GM18508 (cell line): ENCODE results near the gene MIGA2.
"Not testable (repeated sequence)": the region's sequence is repeated elsewhere in the genome, so short reads cannot be mapped to it uniquely, and the experiment has no call there.

Experiments
- ATAC-seq: cut with Tn5 transposase; IDR thresholded peaks from one replicate; pipeline ENCODE4 v1.9.1; 2021; ENCODE audit warnings: moderate number of reproducible peaks; ENCODE audit not compliant: insufficient read depth, unreplicated experiment

The MIGA2 gene

DNA sequence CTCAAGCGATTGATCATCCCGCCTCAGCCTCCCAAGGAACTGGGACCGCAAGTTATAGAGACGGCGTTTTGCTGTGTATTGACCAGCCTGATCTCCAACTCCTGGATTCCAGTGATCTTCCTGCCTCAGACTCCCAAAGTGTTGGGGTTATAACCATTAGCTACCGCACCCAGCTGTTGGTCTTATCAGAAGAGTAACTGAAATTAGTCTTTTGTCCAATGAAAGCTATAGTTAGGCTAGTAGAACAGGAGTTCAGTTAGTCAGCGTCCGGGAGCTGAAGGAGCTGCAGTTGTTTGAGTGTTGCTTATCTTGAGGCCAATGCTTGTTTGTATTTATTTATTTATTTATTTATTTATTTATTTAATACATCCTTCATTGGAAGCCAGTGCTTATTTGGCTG, 3.2 kb upstream of the MIGA2 start:
- ATAC-seq = no peak

DNA sequence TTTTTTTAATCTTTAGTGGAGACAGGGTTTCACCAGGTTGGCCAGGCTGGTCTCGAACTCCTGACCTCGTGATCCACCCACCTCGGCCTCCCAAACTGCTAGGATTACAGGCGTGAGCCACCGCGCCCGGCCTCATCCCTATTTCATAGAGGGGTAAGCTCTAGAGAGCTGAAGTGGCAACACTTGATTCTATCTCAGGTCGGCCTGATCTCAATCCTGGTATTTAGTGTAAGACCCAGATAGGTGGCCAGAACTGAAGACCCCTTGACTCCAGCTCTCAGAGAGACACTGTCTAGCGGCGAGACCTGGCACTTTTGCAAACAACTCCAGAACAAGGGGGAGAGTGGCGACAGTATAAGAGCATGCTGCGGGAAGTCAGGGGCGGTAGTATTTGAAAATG, 588 bp upstream of the MIGA2 start:
- not testable (repeated sequence) for ATAC-seq

DNA sequence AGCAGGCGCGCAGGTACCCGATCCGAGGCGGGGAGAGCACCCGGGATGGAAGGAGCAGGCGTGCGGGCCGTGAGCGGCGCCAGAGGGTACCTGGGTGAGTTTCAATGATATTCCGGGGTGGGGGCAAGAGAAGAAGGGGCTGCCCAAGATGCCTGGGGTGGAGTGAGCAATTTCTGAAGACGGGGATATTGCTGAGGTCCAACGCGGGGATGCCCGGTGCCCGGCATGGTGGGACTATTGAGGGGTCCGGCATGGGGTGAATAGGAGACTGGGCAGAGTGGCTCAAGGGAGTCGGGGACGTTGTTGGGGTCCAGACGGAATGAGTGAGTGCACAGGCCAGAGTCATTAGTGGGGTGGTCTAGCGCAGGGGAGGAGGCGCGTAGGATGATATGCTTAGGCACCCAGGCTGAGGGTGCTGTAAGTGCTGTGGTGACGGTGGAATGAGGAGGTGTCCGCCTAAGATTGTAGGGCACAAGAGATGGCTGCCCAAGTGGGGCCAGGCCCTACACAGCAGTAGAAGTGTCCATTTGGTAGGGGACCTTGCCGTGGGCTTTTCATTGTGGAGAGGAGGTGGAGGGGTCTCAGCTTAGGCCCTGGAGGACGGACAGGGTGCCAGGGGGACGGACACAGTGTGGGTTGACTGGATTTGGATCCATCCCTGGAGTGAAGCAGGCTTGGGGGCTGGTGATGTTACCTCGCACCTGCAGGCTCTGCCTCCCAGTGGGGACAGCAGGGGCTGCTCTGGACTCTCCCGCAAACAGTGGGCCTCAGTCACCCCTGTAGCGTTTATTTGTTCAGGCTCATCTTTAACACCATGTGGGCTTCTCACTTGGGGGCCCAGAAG, 719 bp downstream of the MIGA2 start:
- no peak for ATAC-seq

DNA sequence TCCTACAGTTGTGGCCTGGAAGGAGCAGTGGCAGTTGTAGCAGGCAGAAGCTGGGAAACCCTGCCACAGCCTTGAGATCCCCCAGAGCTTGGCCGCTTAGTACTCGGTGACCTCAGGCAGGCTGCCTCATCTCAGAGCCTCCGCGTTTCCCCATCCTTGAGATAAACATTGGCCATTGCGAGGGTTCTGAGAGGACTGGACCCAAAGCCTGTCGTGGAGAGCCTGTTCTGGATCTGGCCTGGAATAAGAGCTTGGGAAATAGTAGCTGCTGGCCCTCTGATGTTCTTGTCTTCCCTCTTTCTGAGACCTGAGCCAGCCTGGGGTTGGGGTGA, 1.3 kb downstream of the MIGA2 start:
- no peak for ATAC-seq

DNA sequence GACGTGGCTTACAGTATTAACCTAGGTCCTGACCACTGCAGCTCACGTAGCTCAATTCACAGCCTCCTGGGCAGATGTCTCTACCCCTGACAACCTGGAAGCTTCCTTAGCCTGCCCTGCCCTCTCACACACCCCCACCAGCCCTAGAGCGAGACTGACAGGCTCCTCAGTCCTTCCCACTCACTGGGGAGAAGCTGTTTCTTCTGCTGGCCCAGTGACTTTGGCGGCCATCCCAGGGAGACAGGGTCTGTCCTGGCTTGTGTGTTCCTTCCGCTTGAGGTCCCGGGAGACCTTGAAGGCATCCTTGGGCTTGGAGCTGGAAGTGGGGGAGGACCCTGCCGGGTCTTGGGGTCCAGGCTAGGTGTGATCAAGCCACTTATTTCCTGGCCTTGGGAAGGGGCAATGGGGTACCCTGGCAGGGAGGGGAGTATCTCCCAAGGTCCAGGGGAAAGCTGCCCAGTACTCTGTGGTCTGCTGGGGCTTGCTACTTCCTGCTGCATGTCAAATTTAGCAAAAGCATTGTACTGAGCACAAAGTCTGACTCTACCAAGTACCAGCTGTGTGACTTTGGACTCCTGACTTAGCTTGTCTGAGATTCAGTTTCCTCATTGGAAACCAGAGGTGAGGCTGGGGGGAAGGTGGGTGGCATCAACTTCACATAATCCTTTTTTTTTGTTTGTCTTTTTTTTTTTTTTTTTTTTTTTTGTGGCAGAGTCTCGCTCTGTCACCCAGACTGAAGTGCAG, 1.9 kb downstream of the MIGA2 start:
- no peak for ATAC-seq

DNA sequence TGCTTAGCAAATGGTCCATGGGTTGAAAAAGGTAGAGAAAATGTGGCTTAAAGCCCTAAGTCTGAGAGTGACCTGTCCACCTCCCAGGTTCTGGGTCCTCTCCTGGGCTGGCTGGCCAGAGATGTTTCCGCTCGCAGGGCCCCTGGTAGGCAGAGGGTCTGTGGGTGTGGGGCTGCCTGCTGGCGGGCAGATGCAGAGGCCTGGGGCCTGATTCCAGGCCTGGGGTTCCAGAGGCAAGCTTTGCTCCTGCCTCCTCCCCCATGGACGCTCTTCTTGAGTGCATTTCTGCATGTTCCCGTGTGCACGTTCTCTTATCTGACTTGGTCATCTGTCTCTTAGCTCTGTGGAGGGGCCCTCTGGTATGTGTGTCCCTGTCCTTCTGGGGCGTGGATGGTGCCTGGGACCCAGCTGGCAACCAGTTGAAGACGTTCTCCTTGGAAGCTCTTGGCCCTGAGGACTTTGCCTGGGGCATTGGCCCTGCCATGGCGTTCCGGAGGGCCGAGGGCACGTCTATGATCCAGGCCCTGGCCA, 3.8 kb downstream of the MIGA2 start:
- ATAC-seq = no peak

DNA sequence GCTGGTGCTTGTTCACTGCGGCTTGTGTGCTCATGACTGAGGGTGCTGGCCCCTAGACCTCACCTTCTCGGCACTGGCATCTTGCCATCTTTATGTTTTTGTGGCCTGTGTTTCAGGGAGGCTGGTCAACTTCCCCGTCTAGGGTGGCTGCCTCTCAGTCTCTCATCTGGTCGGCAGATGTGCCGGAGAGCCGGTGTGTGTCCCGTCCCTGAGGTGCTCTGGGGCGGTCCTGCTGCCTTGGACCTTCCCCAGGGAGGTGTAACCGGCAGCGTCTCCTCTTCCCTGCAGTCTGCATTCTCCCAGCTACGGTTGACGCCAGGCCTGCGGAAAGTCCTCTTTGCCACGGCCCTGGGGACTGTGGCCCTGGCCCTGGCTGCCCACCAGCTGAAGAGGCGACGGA, 5.6 kb downstream of the MIGA2 start:
- no peak for ATAC-seq

DNA sequence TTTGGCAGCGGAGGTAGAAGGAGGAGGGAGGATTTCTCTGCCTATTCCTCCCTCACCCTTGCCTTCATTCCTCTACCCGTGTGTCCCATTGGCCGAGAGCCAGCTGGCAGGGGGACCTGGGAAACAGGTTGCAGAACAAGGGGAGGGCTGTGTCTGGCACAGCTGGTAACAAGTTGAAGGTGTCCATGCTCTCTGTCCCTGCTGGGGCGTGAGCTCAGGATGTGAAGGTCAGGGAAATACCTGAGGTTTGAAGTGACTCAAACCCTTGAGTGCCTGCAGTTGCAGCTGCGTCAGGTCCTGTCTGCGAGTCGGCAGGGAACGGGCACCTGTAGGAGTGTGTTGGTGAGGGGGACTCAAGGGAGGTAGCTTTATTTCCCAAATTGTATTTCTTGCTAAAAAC, 16.2 kb downstream of the MIGA2 start:
- no peak for ATAC-seq

DNA sequence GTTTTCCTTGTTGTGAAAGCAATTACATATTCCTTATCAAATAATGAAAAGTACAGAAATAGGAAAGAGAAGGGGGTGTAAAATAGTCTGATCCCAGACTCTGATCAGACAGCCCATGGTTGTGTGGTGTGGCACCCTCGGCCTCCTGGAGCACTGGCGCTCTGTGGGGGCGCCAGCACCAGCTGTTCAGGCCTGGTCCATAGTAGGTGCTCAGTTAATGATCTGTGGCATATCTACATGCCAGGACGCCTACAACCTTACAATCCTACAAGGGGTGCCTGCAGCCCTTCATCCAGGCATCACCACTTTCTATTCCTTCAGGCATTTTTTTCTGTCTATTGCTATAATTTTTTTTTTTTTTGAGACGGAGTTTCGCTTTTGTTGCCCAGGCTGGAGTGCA, 16.6 kb downstream of the MIGA2 start:
- ATAC-seq = no peak

DNA sequence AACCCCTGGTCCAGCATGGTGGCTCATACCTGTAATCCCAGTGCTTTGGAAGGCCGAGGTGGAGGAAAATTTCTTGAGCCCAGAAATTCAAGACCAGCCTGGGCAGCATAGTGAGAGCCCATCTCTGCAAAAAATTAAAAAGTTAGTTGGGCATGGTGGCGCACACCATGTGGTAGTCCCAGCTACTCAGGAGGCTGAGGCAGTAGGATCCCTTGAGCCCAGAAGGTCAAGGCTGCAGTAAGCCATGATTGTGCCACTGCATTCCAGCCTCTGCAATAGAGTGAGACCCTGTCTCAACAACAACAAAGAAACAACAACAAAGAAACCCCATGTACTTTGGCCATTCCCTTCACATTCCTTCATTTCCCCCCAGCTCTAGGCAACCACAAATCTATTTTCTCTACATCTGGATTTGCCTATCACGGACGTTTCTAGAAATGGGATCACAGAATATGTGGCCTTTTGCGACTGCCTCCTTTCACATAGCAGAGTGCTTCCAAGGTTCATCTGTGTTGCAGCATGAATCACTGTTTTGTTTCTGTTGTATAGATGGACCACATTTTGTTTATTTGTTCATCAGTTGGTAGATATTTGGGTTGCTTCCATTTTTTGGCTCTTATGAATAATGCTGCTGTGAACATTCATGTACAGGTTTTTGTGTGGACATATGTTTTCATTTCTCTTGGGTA, 17.9 kb downstream of the MIGA2 start:
- ATAC-seq = no peak

DNA sequence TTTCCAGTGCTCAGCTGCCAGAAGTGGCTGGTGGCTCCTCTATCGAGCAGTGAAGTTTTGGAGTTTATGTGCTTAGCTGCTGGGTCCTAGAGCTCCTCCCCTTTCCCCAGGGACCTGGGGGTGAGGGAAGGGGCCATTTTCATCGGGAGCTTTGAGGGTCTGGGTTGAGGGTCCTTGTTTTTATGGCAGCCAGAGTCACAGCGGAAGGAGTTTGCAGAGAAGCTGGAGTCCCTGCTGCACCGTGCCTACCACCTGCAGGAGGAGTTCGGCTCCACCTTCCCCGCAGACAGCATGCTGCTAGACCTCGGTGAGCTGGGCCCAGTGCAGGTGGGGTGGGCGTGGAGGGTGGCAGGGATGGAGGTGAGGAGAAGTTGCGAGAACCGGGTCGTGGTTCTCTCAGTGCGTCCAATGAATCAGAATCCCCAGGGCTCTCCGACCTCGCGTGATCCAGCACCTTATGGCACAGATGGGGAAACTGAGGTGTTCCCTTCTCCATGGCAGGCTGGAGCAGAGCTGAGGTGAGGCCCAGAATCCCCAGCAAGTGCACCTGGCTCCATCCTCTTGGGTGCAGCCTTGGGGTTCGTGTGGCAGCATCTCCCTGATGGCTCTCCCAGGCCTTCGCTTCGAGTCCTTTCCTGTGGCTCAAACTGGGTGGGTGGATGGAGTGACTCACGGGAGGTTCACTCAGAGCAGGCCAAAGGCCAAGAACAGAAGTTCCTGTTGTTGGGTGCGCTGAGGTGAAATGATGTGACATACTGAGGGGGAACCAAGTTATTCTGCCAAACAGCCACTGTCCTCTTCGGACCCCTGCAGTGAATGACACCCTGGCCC, 22.8 kb downstream of the MIGA2 start:
- ATAC-seq = no peak

DNA sequence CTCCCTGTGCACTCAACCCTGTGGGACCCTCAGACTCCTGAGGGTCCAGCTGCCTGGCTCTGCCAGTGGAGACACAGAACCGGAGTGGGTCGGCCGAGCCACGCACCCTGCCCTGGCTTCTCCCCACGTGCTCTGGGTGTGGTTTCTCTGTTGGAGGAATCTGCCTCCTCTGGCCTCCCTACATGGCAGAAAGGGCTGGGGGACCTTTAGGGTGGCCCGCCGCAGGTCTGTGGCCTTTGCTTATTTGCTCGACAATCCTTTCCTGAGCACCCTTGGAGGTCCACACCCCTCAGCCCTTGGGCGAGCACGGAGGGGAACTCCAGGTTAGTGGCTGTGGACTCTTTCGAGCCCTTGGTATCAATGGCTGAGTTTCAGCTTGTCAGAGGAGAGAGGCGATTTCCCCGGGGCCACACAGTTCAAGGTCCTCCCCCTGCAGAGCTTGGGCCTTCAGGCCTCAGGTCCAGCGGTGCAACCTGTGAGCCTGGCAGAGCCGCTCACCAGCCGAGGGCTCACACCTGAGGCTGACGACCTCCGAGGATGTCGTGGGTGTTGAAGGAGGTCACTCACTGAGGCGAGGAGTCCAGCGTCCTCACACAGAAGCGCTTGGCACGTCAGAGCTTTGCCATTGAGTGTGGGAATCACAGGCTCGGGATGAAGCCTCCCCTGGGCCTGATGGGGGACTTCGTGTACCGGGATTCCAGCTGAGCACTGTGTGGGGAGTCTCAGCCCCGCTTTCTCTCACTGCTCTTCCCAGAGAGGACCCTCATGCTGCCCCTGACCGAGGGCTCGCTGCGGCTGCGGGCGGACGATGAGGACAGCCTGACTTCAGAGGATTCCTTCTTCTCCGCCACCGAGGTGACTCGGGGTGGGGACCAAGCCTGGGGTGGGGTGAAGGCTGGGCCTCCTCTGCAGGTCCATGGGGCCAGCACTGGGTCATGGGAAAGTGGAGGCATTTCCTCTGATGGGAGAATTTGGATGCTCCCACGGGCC, 23.7 kb downstream of the MIGA2 start:
- ATAC-seq = no peak

DNA sequence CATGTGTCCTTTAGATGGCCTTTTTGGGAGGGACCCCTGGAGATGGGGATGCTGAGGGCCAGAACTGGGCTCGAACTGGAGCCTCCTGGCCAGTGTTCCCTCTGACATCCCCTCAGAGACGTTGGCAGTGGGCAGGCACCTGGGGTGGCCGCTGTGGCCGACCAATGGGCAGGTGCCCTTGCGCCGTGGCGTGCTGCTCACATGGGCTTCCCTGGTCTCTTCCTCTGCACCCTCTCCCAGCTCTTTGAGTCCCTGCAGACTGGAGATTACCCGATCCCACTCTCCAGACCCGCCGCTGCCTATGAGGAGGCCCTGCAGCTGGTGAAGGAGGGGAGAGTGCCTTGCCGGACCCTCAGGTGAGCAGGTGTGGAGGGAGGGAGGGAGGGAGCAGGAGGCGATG, 24.6 kb downstream of the MIGA2 start:
- no peak for ATAC-seq

DNA sequence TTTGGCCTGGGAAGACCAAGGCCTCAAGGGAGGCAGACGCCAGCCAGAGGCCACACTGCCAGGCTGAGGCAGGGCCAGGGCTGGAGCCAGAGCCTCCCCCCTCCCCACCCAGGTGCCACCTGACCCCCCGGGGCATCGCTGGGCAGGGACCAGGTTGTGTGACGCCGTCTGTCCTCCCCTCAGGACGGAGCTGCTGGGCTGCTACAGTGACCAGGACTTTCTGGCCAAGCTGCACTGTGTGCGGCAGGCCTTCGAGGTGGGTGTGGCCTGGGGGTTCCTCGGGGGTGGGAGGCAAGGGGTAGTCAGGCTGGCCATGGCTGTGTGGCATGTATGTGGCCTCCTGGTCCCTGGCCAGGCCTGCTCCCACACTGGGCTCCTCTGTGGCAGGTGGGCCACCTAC, 26.6 kb downstream of the MIGA2 start:
- no peak for ATAC-seq

DNA sequence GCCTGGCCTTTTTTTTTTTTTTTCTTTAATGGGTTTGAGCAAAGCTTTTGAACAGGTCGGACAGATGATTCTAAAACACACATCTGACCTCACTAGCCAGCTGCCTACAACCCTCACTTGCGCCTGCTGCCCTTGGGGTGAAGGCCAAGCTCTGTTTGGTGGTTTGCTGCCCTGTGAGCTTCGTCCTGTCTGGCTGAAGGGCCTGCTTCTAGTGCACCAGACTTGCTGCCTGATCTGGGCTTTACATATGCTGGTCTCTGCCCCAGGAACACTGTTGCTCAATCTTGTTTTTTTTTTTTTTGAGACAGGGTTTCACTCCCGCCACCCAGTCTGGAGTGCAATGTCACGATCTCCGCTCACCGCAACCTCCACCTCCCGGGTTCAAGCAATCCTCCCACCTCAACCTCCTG, 28.1 kb downstream of the MIGA2 start:
- no peak for ATAC-seq

DNA sequence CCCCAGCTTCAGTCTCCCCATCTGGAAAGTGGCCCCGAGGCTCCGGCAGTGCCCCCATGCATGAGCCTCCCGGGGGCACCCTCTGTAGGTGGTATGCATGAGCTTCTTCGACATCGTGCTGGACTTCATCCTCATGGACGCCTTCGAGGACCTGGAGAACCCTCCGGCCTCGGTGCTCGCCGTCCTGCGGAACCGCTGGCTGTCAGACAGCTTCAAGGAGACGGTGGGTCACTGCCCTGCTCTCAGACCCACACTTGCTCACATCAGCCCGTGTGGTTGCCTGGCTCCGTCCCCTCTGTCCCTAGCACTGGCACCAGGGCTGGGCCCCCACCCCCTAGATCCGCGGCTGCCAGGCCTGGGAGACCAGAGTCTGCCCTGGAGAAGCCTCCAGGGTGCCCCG, 31.7 kb downstream of the MIGA2 start:
- ATAC-seq = no peak

DNA sequence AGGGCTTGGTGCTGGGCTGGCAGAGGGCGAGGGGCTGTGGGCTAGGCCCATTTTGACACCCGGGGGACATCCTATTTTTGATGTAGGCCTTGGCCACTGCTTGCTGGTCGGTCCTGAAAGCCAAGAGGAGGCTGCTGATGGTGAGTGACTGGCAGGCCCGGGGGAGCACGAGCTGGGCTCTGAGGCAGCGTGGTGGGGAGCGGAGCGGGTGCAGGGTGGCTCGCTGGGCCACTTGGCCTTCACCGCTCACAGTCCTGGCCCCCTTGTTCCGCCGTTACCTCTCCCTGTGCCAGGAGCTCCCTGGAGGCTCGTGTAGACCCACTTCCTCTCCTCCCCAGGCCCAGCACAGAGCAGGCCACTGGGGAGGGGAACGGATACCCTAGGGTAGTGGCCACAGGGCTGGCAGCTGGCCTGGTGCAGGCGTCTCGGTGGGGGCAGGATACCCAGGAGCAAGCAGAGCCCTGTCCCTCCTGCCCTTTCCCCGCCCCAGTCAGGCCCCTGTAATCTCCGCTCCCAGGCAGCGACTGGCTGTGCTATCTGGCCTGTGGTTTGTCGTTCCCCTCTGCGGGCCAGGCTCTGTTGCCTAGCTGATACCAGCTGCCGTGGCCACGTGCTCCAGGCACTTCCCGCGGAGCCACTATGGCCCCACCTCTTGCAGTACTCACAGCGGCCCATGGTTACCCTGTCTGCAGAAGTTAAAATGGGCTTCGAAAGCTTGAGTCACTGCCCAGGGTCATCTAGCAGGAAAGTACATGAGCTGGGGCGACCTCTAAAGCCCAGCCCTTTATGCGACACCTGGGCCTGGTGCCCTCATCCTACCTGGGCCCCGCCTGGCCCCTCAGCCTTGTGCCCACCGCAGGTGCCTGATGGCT, 32.8 kb downstream of the MIGA2 start:
- no peak for ATAC-seq
